OCI-LY3 (cell line): Measurements from ENCODE around the gene RFK.

Experiments
- H2AFZ ChIP-seq: fragments of 200-600, 300-600 bp; shearing (Covaris generic); 2 replicates; pipeline ENCODE4 v1.6.0; 2014; ENCODE audit warnings: antibody characterized with exemption, low read depth, low read length
- H3K27ac ChIP-seq: fragments of 200-600, 300-600 bp; sonication (generic); 2 replicates; pipeline ENCODE4 v1.5.1; 2014; ENCODE audit warnings: mild to moderate bottlenecking, low read length, moderate library complexity, mixed read lengths
- H3K27me3 ChIP-seq: fragments of 200-600, 300-600 bp; sonication (generic); 2 replicates; pipeline ENCODE4 v1.6.1; 2014; ENCODE audit warnings: low read depth, low read length, mixed read lengths
- H3K36me3 ChIP-seq: fragments of 200-600, 300-600 bp; sonication (generic); replicated peaks from 2 replicates; pipeline ENCODE3; 2014; ENCODE audit warnings: low read depth, low read length, mixed read lengths
- H3K4me1 ChIP-seq: fragments of 300-600, 200-600 bp; sonication (generic); 2 replicates; pipeline ENCODE4 v1.6.1; 2014; ENCODE audit warnings: low read length, mixed read lengths
- H3K4me2 ChIP-seq: fragments of 200-600, 300-600 bp; sonication (generic); 2 replicates; pipeline ENCODE4 v1.6.1; 2014; ENCODE audit warnings: low read length, mixed read lengths
- H3K4me3 ChIP-seq: fragments of 300-600, 200-600 bp; sonication (generic); 2 replicates; pipeline ENCODE4 v1.5.1; 2014; ENCODE audit warnings: antibody characterized with exemption, mild to moderate bottlenecking, low read length, moderate library complexity
- H3K79me2 ChIP-seq: fragments of 300-600, 200-600 bp; shearing (Covaris generic); 2 replicates; pipeline ENCODE4 v1.6.1; 2014; ENCODE audit warnings: mild to moderate bottlenecking, low read length, mixed read lengths
- H3K9ac ChIP-seq: fragments of 300-600, 200-600 bp; shearing (Covaris generic); 2 replicates; pipeline ENCODE4 v1.6.0; 2014; ENCODE audit warnings: mild to moderate bottlenecking, low read length, moderate library complexity
- H3K9me3 ChIP-seq: fragments of 200-600, 300-600 bp; shearing (Covaris generic); 2 replicates; pipeline ENCODE4 v1.6.1; 2014; ENCODE audit warnings: low read length, mixed read lengths; ENCODE audit not compliant: insufficient read depth
- H4K20me1 ChIP-seq: fragments of 200-600, 300-600 bp; sonication (generic); 2 replicates; pipeline ENCODE4 v1.6.1; 2016; ENCODE audit warnings: low read length, mixed read lengths; ENCODE audit not compliant: insufficient read depth
- EZH2phosphoT487 ChIP-seq: fragments of 200-600 bp; shearing (Covaris generic); IDR thresholded peaks from 2 replicates; pipeline ENCODE4 v1.6.1; 2018; ENCODE audit warnings: antibody characterized with exemption, mixed run types, low read depth
- TF ChIP-seq, protein P1 (sequence below): fragments of 200-600, 300-600 bp; sonication (generic); IDR thresholded peaks from 2 replicates; pipeline ENCODE4 v1.5.1; 2014; ENCODE audit warnings: antibody characterized with exemption, low read length, low read depth

RFK gene

DNA sequence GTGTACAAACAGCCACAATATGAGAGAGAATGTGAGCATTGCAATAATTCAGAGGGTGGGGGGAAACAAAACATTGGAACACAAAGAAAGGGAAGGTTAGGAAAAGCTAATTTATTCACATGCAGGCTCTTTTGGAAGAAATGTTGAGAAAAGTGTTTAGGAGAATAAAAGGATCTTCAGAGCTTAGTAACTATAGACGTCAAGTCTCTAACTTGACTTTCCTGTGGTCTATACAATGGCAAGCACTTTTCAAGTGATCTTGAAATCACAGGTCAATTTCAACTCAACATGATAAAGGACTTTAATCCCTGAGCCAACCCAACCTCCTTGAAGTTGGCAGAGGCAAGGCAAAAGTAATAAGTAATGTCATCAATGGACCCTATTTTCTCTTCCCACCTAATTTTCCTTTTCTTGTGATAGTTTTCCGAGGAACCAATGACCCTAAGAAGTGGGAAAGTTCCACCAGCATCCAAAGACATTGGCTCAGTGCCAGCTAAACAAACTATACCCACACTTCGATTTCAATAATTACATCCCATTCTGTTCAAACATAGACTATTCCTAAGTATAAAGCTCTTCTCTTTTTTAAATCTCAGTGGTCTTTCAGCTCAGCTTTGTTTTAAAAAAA is 23.7 kb downstream of the RFK start:
- H3K9me3 ChIP-seq: no peaks in the 10 kb centered on the region
- TF ChIP-seq, protein P1, sequence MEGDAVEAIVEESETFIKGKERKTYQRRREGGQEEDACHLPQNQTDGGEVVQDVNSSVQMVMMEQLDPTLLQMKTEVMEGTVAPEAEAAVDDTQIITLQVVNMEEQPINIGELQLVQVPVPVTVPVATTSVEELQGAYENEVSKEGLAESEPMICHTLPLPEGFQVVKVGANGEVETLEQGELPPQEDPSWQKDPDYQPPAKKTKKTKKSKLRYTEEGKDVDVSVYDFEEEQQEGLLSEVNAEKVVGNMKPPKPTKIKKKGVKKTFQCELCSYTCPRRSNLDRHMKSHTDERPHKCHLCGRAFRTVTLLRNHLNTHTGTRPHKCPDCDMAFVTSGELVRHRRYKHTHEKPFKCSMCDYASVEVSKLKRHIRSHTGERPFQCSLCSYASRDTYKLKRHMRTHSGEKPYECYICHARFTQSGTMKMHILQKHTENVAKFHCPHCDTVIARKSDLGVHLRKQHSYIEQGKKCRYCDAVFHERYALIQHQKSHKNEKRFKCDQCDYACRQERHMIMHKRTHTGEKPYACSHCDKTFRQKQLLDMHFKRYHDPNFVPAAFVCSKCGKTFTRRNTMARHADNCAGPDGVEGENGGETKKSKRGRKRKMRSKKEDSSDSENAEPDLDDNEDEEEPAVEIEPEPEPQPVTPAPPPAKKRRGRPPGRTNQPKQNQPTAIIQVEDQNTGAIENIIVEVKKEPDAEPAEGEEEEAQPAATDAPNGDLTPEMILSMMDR: no peak
- no peak for TF ChIP-seq EZH2phosphoT487
- H3K27ac ChIP-seq: no peak overlapping the region
- H3K4me2 ChIP-seq: no peak overlapping the region
- no peak overlapping the region for H3K4me3 ChIP-seq
- no peaks in the 10 kb centered on the region for H3K79me2 ChIP-seq
- H3K9ac ChIP-seq: no peak overlapping the region
- H2AFZ ChIP-seq: no peak overlapping the region
- no peaks in the 10 kb centered on the region for H4K20me1 ChIP-seq
- no peaks in the 10 kb centered on the region for H3K4me1 ChIP-seq
- no peaks in the 10 kb centered on the region for H3K27me3 ChIP-seq
- H3K36me3 ChIP-seq: no peaks in the 10 kb centered on the region

DNA sequence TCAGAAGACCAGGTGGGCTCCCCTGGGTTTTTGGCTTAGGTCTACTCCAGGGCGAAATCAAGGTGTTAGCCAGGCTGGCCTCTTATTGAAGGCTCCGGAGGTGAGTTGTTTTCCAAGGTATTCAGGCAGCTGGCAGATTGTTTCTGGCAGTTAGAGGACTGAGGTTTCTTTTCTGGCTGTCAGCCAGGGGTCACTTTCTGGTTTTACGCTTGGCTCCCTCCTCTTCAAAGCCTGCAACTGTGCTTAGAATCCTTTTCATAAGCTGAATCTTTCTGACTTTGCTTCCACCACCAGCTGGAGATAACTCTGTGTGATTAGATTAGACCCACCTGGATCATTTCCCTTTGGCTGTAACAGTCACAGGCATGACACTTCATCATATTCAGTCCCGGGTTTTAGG is 24.6 kb downstream of the RFK start:
- no peak overlapping the region for H3K27ac ChIP-seq
- no peak overlapping the region for H3K4me2 ChIP-seq
- no peaks in the 10 kb centered on the region for H3K27me3 ChIP-seq
- H2AFZ ChIP-seq: no peak overlapping the region
- H3K4me1 ChIP-seq: no peaks in the 10 kb centered on the region
- H3K9ac ChIP-seq: no peak overlapping the region
- no peaks in the 10 kb centered on the region for H4K20me1 ChIP-seq
- H3K36me3 ChIP-seq: no peaks in the 10 kb centered on the region
- no peak for TF ChIP-seq EZH2phosphoT487
- TF ChIP-seq, protein P1: no peak
- H3K4me3 ChIP-seq: no peak overlapping the region
- no peaks in the 10 kb centered on the region for H3K79me2 ChIP-seq
- no peaks in the 10 kb centered on the region for H3K9me3 ChIP-seq

DNA sequence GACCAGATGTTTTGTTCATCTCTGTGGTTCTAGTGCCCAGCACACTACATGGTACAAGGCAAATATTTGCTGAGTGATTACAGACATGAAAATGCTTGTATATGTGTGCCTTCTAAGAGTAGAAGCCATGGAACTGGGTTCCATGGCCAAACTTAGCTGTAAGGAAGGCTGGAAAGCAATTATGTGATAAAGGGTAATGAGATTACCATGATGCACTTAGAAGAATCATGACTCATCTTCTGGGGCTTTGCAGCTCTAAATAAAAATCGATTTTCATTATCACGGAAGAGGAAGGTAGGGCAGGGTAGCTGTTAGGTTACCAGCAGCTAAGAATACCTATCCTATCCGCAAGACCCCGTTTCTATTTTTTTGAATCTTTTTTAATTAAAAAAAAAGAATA is 28.0 kb downstream of the RFK start:
- no peak overlapping the region for H3K4me3 ChIP-seq
- no peaks in the 10 kb centered on the region for H3K9me3 ChIP-seq
- H3K27me3 ChIP-seq: no peaks in the 10 kb centered on the region
- H3K4me1 ChIP-seq: no peaks in the 10 kb centered on the region
- TF ChIP-seq, protein P1: no peak
- no peak for TF ChIP-seq EZH2phosphoT487
- no peaks in the 10 kb centered on the region for H3K79me2 ChIP-seq
- H3K36me3 ChIP-seq: no peaks in the 10 kb centered on the region
- no peak overlapping the region for H3K27ac ChIP-seq
- no peaks in the 10 kb centered on the region; the same call in 1 of the 2 replicates for H4K20me1 ChIP-seq
- no peak overlapping the region for H3K9ac ChIP-seq
- H3K4me2 ChIP-seq: no peak overlapping the region
- no peak overlapping the region for H2AFZ ChIP-seq

DNA sequence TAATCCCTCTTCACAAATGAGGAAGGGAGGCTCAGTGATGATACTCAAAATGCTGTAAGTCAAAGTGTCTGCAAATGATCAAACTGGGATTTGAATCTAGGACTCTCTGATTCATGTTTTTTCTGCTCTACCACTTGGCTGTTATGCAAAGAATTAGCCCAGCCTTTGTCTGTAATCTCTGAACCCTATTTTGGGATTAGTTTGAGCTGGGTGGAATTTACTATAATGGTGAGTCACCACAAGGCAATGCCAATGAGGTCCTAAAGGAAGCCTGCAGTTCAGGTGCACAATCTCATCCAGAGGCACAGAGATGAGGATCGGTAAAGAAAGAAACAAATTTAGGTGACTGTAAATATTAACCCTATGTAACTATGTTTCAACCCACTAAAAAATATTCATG is 29.2 kb downstream of the RFK start:
- Histone ChIP-seq H3K27ac (no peak overlapping the region), H3K9ac (no peak overlapping the region), H2AFZ (no peak overlapping the region), H3K9me3 (no peaks in the 10 kb centered on the region), H3K4me1 (no peaks in the 10 kb centered on the region), H3K36me3 (no peaks in the 10 kb centered on the region), H3K4me3 (no peak overlapping the region), H4K20me1 (no peaks in the 10 kb centered on the region; the same call in 1 of the 2 replicates), H3K79me2 (no peaks in the 10 kb centered on the region), H3K4me2 (no peak overlapping the region), H3K27me3 (no peaks in the 10 kb centered on the region)
- TF ChIP-seq, protein P1: no peak
- TF ChIP-seq EZH2phosphoT487: no peak
